Erythroblast (primary cell): ENCODE measurements around the gene FOXJ3.

Experiments used
- GATA1 ChIP-seq: IDR thresholded peaks from 2 replicates; pipeline ENCODE4 v1.6.1; 2011; ENCODE audit warnings: low read depth, mild to moderate bottlenecking, control low read depth, low read length, moderate library complexity
- POLR2A ChIP-seq: IDR thresholded peaks from 2 replicates; pipeline ENCODE4 v1.6.1; 2011; ENCODE audit warnings: mild to moderate bottlenecking, low read length

DNA sequence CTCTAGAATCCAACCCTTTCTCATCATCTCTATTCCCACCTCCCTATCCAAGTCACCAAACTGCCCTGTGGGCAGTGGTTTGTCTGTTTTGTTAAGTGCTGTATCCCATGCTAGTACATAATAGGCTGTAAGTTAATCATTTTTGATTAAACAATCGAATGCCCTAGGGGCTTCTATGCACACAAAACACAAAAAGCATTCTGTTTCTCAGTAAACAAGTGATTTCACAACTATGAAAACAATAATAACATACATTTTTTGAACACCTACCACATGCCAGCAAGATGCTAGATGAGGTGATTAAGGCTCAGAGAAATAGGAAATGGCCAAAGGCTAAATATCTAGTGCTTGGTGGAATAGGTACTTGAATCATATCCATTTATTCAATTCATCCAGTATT lies 186.9 kb downstream of the FOXJ3 start:
- TF ChIP-seq POLR2A (no peak), GATA1 (no peak)
